GM19468 (cell line): ENCODE data around the gene ULK4.
"Not testable (repeated sequence)": the region's sequence is repeated elsewhere in the genome, so short reads cannot be mapped to it uniquely, and the experiment has no call there.

Source experiments
- ATAC-seq: cut with Tn5 transposase; IDR thresholded peaks from one replicate; pipeline ENCODE4 v1.9.1; 2021; ENCODE audit warnings: mild to moderate bottlenecking, moderate library complexity, moderate number of reproducible peaks; ENCODE audit not compliant: unreplicated experiment; ENCODE audit errors: extremely low read depth

ULK4 gene

DNA sequence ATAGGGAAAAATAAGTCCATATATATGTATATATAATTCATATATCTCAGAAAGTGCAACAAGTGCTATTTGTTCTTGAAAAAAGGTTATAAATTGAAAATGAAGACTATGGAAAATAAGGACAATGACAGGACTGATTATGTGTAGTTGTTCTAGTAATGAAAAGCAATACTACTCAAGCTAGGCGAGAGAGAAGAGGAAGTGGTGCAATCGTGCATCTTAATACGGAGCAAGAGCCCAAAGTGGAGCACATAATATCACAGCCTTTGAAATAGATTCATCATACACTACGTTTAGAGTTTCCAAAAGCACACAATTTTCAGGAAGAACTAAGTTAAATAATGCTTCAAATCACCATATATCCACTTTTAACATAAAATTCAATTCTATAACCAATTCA, 87.9 kb downstream of the ULK4 start:
- no peak for ATAC-seq

DNA sequence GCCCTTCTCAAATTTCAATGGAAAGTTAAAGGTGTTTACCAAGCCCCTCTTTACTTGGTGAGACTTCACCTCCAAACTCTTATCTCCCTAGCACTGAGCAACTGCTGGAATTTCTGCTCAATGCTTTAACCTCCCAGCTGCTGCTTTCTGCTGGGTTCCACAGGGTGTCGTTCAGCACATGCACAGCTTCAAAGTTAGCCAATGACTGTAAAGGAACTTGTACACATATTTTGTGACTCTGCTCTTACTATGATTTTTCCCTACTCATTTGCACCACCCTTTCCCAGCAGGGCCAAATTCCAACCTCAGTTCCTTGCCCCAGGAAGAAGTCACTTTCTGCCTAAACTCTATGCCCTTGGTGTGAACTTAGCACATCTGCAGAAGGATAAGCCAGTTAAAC, 89.7 kb downstream of the ULK4 start:
- ATAC-seq = no peak

DNA sequence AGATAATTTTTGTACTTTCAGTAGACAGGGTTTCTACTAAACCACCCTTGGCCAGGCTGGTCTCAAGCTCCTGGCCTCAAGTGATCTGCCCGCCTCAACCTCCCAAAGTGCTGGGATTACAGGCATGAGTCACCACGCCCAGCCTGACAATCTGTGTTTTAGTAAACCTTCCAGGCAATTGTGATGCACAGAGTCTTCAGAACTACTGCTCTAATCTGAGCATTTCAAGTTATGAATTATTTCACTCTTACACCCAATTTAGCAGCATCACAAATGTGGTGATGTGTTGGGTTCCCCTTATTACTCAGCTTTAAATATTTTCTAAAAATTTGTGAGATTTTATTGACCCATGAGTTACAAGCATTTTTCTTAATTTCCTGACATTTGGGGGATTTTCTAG, 94.4 kb downstream of the ULK4 start:
- ATAC-seq = no peak

- no peak for ATAC-seq
Observed at GRCh38 chr3:41866298-41866697, 95.6 kb downstream of the ULK4 start.

GRCh38 chr3:41863024-41863423, 98.9 kb downstream of the ULK4 start:
- no peak for ATAC-seq

DNA sequence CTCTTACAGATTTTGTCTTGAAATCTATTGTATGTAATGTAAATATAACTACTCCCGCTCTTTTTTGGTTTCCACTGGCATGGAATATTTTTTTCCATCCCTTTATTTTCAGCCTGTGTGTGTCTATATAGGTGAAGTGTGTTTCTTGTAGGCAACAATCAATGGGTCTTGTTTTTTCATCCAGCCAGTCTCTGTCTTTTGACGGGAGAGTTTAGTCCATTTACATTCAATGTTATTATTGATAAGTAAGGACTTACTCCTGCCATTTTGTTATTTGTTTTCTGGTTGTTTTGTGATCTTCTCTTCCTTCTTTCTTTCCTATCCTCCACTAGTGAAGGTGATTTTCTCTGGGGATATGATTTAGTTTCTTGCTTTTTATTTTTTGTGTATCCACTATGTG, 101.4 kb downstream of the ULK4 start:
- ATAC-seq = not testable (repeated sequence)

DNA sequence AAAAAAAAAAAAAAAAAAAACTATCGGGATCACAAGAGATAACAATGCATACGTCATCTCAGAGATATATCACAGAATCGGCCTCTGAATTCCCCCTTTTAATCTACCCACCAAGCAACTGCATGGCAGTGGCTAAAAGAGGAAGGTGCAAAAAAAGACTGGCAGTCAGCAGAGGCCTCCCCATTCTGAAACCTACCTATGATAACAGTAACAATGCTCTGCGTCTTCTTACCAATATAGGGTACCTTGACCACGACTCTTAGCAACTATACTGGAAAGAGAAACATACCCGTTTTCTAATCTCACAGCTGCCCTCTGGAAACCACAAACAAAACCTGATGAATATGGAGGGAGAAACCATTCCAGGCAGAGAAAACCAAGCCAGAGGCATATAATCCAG, 106.9 kb downstream of the ULK4 start:
- ATAC-seq = no peak

DNA sequence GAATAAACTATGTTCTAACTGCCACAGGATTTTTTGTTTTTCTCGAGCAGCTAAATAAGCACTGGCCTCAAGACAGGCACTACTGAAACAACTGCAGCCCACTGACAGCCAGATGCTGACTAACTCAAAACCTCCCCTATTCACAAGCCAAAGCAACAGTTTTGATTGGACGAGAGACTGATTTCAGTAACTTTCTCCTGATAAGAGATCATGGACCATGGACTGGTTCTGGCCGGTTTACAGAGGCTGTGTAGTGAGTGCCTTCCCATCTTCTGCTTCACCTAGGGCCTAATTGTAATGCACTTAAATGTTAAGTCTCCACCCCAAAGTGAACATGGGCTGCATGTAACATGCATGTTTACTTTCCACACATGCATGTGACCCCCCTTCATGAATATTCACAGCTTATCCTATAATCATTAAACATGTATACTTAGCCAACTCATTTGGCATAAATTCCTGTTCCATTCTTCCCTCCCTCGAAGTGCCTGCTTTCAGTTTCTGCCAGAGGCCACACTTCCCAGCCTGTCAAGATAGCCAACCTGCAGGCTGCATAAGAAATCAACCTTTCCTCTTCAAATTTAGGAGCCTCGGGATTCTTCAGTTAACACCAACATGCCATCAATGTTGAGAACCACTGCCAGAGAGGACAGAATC, 108.2 kb downstream of the ULK4 start:
- ATAC-seq = no peak

DNA sequence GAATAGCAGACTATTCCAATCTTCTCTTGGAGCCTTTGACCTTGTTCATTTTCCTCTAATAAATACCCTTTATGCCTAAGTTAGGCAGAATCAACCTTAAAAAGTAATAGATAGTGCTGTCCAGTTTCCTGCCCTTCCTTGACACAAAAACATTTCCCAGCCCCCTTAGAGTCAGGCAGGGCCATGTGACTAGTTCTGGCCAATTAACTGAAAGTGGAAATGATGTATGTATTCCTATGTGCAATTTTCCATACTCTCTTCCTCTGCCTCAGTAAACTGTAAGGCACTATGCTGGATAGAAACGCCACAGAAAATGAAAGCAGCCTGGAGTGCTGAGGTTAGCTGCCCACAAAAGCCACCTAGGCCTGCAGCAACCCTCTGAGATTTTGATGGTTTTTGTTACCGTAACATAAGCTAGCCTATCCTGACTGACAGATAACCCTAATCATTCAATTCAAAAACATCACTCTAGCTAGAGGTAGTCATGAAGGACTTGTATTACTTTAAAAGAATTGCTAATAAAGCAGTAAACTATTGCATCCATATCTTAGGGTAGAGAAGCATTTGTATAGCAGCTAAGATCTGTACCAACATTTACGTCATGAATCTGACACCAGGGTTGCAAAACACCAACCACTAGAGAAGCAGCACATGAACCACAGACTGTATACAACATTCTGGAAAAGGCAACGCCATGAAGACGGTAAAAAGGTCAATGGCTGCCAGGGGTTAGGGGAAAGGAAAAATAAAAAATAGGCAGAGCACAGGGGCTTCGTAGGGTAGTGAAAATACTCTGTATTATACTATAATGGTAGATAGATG, 112.9 kb downstream of the ULK4 start:
- ATAC-seq = no peak

DNA sequence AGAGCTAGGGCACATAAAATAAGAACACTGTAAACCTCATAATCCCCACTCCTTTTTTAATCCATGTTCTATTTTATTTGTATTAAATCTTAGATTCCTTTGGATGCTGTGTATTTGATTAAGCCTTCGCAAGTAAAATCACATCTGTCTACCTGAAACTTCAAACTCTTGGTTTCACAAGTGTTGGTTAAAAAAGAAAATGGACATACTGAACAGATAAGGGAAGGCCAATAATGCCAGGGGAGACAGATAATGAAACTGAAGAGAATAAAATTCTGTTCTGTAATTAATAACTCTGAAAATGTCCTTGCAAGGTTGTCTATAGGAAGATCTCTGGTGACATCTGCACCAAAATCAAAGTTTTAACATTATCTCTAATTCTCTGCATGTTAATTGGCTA, 114.2 kb downstream of the ULK4 start:
- no peak for ATAC-seq

DNA sequence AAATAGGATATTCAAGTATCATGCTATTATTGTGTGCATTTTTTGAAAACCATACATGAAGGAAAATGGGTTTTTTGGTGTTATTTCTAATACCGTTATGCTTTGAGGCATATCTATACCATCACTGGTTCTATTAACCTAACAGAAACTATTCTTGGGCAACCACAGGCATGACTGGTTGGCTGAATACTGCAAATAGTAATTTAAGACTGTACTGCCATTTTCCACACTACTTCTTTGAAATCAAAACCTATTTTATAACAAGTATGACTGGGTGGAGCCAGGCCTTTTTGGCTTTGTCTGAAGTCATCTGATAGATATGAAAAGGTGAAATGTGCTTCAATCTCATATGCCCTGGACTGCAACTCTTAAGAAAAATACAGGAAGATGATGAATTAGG, 115.1 kb downstream of the ULK4 start:
- ATAC-seq = no peak

DNA sequence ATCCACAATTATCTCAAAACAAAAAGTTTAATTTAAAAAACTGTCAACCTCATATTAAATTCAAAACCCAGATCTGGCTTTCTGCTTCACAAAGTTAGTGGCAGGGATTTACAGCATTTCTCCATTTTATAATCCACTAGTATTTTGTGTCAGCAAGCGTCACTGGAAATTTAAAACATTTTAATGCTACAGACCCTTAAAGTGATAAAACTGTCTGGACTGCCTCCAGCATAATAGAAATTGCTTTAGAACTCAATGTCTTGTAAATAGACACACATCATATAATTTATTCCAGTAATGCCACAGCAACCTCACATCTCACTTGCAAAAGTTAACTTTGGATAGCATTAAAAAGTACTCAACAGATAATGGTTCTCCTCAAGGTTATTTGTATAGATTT, 116.1 kb downstream of the ULK4 start:
- no peak for ATAC-seq

- ATAC-seq = not testable (repeated sequence)
Observed at GRCh38 chr3:41844256-41844655, 117.6 kb downstream of the ULK4 start.

- ATAC-seq = not testable (repeated sequence)
Observed at GRCh38 chr3:41840936-41841668, 120.8 kb downstream of the ULK4 start.

- ATAC-seq = no peak
Observed at GRCh38 chr3:41836360-41837134, 125.4 kb downstream of the ULK4 start.

GRCh38 chr3:41833628-41834027, 128.3 kb downstream of the ULK4 start:
- ATAC-seq = no peak

- ATAC-seq = no peak
Observed at GRCh38 chr3:41819236-41819635, 142.7 kb downstream of the ULK4 start.

- no peak for ATAC-seq
Observed at GRCh38 chr3:41808618-41809017, 153.3 kb downstream of the ULK4 start.

DNA sequence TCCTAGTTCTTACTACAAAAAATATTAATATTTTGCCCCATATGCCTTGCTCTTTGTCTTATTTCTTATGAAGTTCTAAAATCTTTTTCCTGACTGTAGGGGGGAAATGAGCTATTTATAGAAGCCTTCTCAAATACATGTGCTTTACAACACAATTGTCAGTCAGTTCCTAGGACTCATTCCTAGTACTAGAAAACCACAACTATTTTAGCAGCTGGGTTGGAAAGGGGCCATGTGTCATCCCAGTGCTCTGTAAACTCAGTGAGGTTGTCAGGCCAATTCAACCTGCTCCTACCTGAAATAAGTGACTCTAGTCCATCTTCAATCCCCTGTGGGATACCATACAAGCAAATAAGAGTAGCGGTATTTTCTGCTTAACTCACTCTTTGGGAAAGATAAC, 153.8 kb downstream of the ULK4 start:
- ATAC-seq = no peak
